Measurements from ENCODE around the gene KRT79. TPM values are rescaled to one million over a fixed set of nuclear protein-coding genes. Genes with fewer than 3 reads are reported as not detected.

Gene KRT79
- total and polyA plus RNA-seq, 9 of the 15 experiments (the other 6 are each of a cell fraction or from before 2014, with no cell fraction given): 0.03 to 2.3 (median 0.23) TPM; not detected in 2

- TF ChIP-seq, protein P1, sequence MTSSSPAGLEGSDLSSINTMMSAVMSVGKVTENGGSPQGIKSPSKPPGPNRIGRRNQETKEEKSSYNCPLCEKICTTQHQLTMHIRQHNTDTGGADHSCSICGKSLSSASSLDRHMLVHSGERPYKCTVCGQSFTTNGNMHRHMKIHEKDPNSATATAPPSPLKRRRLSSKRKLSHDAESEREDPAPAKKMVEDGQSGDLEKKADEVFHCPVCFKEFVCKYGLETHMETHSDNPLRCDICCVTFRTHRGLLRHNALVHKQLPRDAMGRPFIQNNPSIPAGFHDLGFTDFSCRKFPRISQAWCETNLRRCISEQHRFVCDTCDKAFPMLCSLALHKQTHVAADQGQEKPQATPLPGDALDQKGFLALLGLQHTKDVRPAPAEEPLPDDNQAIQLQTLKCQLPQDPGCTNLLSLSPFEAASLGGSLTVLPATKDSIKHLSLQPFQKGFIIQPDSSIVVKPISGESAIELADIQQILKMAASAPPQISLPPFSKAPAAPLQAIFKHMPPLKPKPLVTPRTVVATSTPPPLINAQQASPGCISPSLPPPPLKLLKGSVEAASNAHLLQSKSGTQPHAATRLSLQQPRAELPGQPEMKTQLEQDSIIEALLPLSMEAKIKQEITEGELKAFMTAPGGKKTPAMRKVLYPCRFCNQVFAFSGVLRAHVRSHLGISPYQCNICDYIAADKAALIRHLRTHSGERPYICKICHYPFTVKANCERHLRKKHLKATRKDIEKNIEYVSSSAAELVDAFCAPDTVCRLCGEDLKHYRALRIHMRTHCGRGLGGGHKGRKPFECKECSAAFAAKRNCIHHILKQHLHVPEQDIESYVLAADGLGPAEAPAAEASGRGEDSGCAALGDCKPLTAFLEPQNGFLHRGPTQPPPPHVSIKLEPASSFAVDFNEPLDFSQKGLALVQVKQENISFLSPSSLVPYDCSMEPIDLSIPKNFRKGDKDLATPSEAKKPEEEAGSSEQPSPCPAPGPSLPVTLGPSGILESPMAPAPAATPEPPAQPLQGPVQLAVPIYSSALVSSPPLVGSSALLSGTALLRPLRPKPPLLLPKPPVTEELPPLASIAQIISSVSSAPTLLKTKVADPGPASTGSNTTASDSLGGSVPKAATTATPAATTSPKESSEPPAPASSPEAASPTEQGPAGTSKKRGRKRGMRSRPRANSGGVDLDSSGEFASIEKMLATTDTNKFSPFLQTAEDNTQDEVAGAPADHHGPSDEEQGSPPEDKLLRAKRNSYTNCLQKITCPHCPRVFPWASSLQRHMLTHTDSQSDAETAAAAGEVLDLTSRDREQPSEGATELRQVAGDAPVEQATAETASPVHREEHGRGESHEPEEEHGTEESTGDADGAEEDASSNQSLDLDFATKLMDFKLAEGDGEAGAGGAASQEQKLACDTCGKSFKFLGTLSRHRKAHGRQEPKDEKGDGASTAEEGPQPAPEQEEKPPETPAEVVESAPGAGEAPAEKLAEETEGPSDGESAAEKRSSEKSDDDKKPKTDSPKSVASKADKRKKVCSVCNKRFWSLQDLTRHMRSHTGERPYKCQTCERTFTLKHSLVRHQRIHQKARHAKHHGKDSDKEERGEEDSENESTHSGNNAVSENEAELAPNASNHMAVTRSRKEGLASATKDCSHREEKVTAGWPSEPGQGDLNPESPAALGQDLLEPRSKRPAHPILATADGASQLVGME (CRISPR knock-in tag; IDR thresholded peaks at IDR 0.05): no peak
- TF ChIP-seq ZBTB7A (IDR thresholded peaks at IDR 0.05; ENCODE audit: borderline replicate concordance, control insufficient read depth, low read depth, low read length) (peak; percentile 71; the same call in 1 of the 2 replicates), DEAF1 (CRISPR knock-in tag; IDR thresholded peaks at IDR 0.05) (peak; percentile 97), IRF1 (CRISPR knock-in tag; IDR thresholded peaks at IDR 0.05; ENCODE audit: borderline replicate concordance) (no peak), BRD9 (IDR thresholded peaks at IDR 0.05; ENCODE audit: low read depth, partially characterized antibody) (peak; percentile 58), HDAC1 (IDR thresholded peaks at IDR 0.05) (no peak), ADNP (tag; IDR thresholded peaks at IDR 0.05) (no peak), HDGF (IDR thresholded peaks at IDR 0.05) (no peak), ZSCAN29 (IDR thresholded peaks at IDR 0.05) (no peak)
- TF ChIP-seq, protein P2, sequence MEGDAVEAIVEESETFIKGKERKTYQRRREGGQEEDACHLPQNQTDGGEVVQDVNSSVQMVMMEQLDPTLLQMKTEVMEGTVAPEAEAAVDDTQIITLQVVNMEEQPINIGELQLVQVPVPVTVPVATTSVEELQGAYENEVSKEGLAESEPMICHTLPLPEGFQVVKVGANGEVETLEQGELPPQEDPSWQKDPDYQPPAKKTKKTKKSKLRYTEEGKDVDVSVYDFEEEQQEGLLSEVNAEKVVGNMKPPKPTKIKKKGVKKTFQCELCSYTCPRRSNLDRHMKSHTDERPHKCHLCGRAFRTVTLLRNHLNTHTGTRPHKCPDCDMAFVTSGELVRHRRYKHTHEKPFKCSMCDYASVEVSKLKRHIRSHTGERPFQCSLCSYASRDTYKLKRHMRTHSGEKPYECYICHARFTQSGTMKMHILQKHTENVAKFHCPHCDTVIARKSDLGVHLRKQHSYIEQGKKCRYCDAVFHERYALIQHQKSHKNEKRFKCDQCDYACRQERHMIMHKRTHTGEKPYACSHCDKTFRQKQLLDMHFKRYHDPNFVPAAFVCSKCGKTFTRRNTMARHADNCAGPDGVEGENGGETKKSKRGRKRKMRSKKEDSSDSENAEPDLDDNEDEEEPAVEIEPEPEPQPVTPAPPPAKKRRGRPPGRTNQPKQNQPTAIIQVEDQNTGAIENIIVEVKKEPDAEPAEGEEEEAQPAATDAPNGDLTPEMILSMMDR (IDR thresholded peaks at IDR 0.05 in 2 of 3, conservative IDR thresholded peaks at IDR 0.05 in 1 of 3; ENCODE audit: insufficient read depth in 2 of 3, low read depth in 1 of 3, low read length in 3 of 3): peak; percentile 97 to 99 (median 99)
- TF ChIP-seq, protein P3, sequence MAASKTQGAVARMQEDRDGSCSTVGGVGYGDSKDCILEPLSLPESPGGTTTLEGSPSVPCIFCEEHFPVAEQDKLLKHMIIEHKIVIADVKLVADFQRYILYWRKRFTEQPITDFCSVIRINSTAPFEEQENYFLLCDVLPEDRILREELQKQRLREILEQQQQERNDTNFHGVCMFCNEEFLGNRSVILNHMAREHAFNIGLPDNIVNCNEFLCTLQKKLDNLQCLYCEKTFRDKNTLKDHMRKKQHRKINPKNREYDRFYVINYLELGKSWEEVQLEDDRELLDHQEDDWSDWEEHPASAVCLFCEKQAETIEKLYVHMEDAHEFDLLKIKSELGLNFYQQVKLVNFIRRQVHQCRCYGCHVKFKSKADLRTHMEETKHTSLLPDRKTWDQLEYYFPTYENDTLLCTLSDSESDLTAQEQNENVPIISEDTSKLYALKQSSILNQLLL (CRISPR knock-in tag; IDR thresholded peaks at IDR 0.05; ENCODE audit: borderline replicate concordance): no peak
Measured at GRCh38 chr12:52870361-52871290, 36.5 kb upstream of the KRT79 start (continued).

All from K562 (cell line).